Right lobe of liver (tissue), 4 donors: ENCODE results near the gene ADCY9.

Experiments
- CTCF ChIP-seq, 4 donors: fragments of 200-600 bp in 3 of 4; fragments of 450-650 bp in 1 of 4; IDR thresholded peaks; one replicate each; pipeline versions ENCODE4 v1.5.1 to v1.8.0; 2016 to 2022; ENCODE audit warnings: antibody characterized with exemption in 4 of 4, mild to moderate bottlenecking in 2 of 4
- POLR2A ChIP-seq: fragments of 450-650 bp; IDR thresholded peaks from one replicate; pipeline ENCODE4 v1.6.1; 2017; ENCODE audit warnings: antibody characterized with exemption, mild to moderate bottlenecking
- donor health status: DM: no; HTN: no; CAD: no.
- donor health status: DM: no; HTN: no; CAD: no.
- donor health status: DM: no; HTN: yes; CAD: no.

- no peak for TF ChIP-seq CTCF (IDR thresholded peaks at IDR 0.05)
- TF ChIP-seq POLR2A: no peak
Measured at GRCh38 chr16:3937066-3937875, 179.0 kb downstream of the ADCY9 start.
